Stomach (tissue), 9 donors: Measurements from ENCODE around the gene SOCS1. TPM values are rescaled to one million over a fixed set of nuclear protein-coding genes. Genes with fewer than 3 reads are reported as not detected.

ENCODE experiments used
- DNase-seq, 2 donors: peaks; one replicate each; pipeline versions ENCODE4 v3.0.0 to v3.0.0-alpha.2; 2013 to 2019
- H3K27ac ChIP-seq, 5 donors: fragments of 200-600 bp in 4 of 5; sonication (generic) in 4 of 5; one replicate each; pipeline ENCODE4 v1.5.1; 2013 to 2019; ENCODE audit warnings: mild to moderate bottlenecking in 1 of 5, moderate library complexity in 1 of 5
- H3K27me3 ChIP-seq, 3 donors: fragments of 200-600 bp; sonication (generic); one replicate each; pipeline ENCODE4 v1.5.1; 2017 to 2019; ENCODE audit warnings: mixed run types in 1 of 3
- H3K36me3 ChIP-seq, 4 donors: fragments of 200-600 bp; sonication (generic); 1 replicate in 3 of 4; 2 replicates in 1 of 4; pipeline ENCODE4 v1.5.1; 2016 to 2019
- H3K4me1 ChIP-seq, 4 donors: fragments of 200-600 bp; sonication (generic); one replicate each; pipeline ENCODE4 v1.5.1; 2016 to 2019
- H3K4me3 ChIP-seq, 4 donors: fragments of 200-600 bp; sonication (generic) in 3 of 4; one replicate each; pipeline ENCODE4 v1.5.1; 2016 to 2019; ENCODE audit warnings: mild to moderate bottlenecking in 1 of 4
- H3K9me3 ChIP-seq, 4 donors: fragments of 200-600 bp; sonication (generic); one replicate each; pipeline ENCODE4 v1.5.1; 2016 to 2019
- CTCF ChIP-seq, 7 experiments: fragments of 450-650 bp in 4 of 7; fragments of 200-600 bp in 3 of 7; sonication (generic) in 3 of 7; IDR thresholded peaks; one replicate each; pipeline ENCODE4 v1.5.1; 2016 to 2019; ENCODE audit warnings: antibody characterized with exemption in 7 of 7, control low read depth in 2 of 7, mild to moderate bottlenecking in 1 of 7
- EP300 ChIP-seq: sonication (generic); formaldehyde crosslinking; IDR thresholded peaks from one replicate; pipeline ENCODE4 v1.6.1; 2017; ENCODE audit warnings: antibody characterized with exemption
- POLR2A ChIP-seq, 4 donors: fragments of 450-650 bp; IDR thresholded peaks; one replicate each; pipeline ENCODE4 v1.6.1; 2016; ENCODE audit warnings: antibody characterized with exemption in 4 of 4, control low read depth in 2 of 4, mild to moderate bottlenecking in 1 of 4, moderate library complexity in 1 of 4
- POLR2AphosphoS5 ChIP-seq, 3 donors: sonication (generic); formaldehyde crosslinking; IDR thresholded peaks; one replicate each; pipeline ENCODE4 v1.6.1; 2016; ENCODE audit warnings: antibody characterized with exemption in 3 of 3
- WGBS, 5 donors: extraction: QIAGEN DNeasy Blood & Tissue Kit in 3 of 5; methylation state at CpG; one replicate each; pipeline versions ENCODE4 v1.1.5 to v1.1.7; 2013 to 2018; 5-methylcytosine and 5-hydroxymethylcytosine counted together
- intact Hi-C: fragments of 100-400 bp; cut with DNase I; formaldehyde crosslinking; loops from one replicate; pipeline ENCODE4 v1.15.1; 2023; ENCODE audit warnings: low total_unique reads
- polyA plus RNA-seq, 3 donors: library from polyadenylated mRNA; stranded (reverse); fragments of 200-250 nt; gene quantifications; one replicate each; pipeline ENCODE4 v1.2.3, GENCODE V29; 2013
- total RNA-seq, 5 donors: library from RNA; depleted of rRNA; stranded (reverse); fragments of >200 nt; gene quantifications; one replicate each; pipeline versions ENCODE4 v1.1.0 to v1.2.3, GENCODE V29; 2014 to 2016
- donor health status: healthy with polysubstance abuse.
- donor health status: Bipolar disorder and iron deficiency.
- donor health status: healthy.

Gene SOCS1
- total and polyA plus RNA-seq, 8 donors: 4.2 to 45.5 (median 11.5) TPM

GRCh38 chr16:11276143-11276895 is 20.3 kb upstream of the SOCS1 start, which contains the start of gene PRM2:
Gene PRM2 (minus strand): TSS chr16:11276480. CDS start chr16:11276370, 110 bp downstream.
- TF ChIP-seq EP300 (no peak), POLR2A (IDR thresholded peaks at IDR 0.05) (no peak), CTCF (IDR thresholded peaks at IDR 0.05) (no peak), POLR2AphosphoS5 (IDR thresholded peaks at IDR 0.05) (no peak)
- H3K27ac ChIP-seq: no peak within 1 kb of the TSS
- H3K4me1 ChIP-seq: peaks cover 13 to 15% (median 14%) of the 10 kb centered on the region in 4 donors
- H3K4me3 ChIP-seq: no peak within 1 kb of the TSS
- 92 to 93% (median 92%) methylated on average over 16 to 26 of the region's 26 CpGs for WGBS, 5 donors
- intact Hi-C loops: no loop called here
- H3K27me3 ChIP-seq: no peaks in the 10 kb centered on the region
- no peak for DNase-seq
- no peaks in the 10 kb centered on the region for H3K9me3 ChIP-seq
- no peaks in the 10 kb centered on the region for H3K36me3 ChIP-seq

GRCh38 chr16:11274964-11275363 is 19.0 kb upstream of the SOCS1 start:
- no peak overlapping the region for H3K4me3 ChIP-seq
- H3K27ac ChIP-seq: no peak overlapping the region
- H3K4me1 ChIP-seq: peaks cover 11 to 12% (median 12%) of the 10 kb centered on the region in 4 donors
- WGBS, 5 donors: 92 to 95% (median 93%) methylated on average over 7 of the region's 7 CpGs
- no peaks in the 10 kb centered on the region for H3K9me3 ChIP-seq
- H3K36me3 ChIP-seq: no peaks in the 10 kb centered on the region
- no peaks in the 10 kb centered on the region for H3K27me3 ChIP-seq
- TF ChIP-seq POLR2AphosphoS5 (IDR thresholded peaks at IDR 0.05) (no peak), CTCF (IDR thresholded peaks at IDR 0.05) (no peak), EP300 (no peak), POLR2A (IDR thresholded peaks at IDR 0.05) (no peak)
- intact Hi-C loops: no loop called here
- DNase-seq: no peak

GRCh38 chr16:11273721-11274324 is 17.8 kb upstream of the SOCS1 start:
- no peak for DNase-seq
- Histone ChIP-seq H3K9me3 (no peaks in the 10 kb centered on the region), H3K27ac (no peak overlapping the region), H3K27me3 (no peaks in the 10 kb centered on the region), H3K36me3 (no peaks in the 10 kb centered on the region), H3K4me3 (no peak overlapping the region), H3K4me1 (peaks cover under 1 to 2% (median 1%) of the 10 kb centered on the region in 4 donors)
- no peak for TF ChIP-seq CTCF (IDR thresholded peaks at IDR 0.05)
- TF ChIP-seq POLR2A (IDR thresholded peaks at IDR 0.05): no peak
- TF ChIP-seq POLR2AphosphoS5 (IDR thresholded peaks at IDR 0.05): no peak
- TF ChIP-seq EP300: no peak
- intact Hi-C loops: no loop called here
- WGBS, 5 donors: 61 to 82% (median 78%) methylated on average over 3 of the region's 3 CpGs

GRCh38 chr16:11272921-11273720 is 17.1 kb upstream of the SOCS1 start, which contains the start of gene PRM3:
Gene PRM3 (minus strand): TSS chr16:11273629. CDS start chr16:11273595, 34 bp downstream.
- Histone ChIP-seq H3K4me1 (no peaks in the 10 kb centered on the region), H3K27me3 (no peaks in the 10 kb centered on the region), H3K27ac (no peak within 1 kb of the TSS), H3K36me3 (no peaks in the 10 kb centered on the region), H3K4me3 (no peak within 1 kb of the TSS), H3K9me3 (no peaks in the 10 kb centered on the region)
- WGBS, 5 donors: 84 to 91% (median 88%) methylated on average over 30 of the region's 30 CpGs
- intact Hi-C loops: no loop called here
- TF ChIP-seq CTCF (IDR thresholded peaks at IDR 0.05): no peak
- TF ChIP-seq EP300: no peak
- no peak for TF ChIP-seq POLR2A (IDR thresholded peaks at IDR 0.05)
- TF ChIP-seq POLR2AphosphoS5 (IDR thresholded peaks at IDR 0.05): no peak
- no peak for DNase-seq
